OCI-LY7 (cell line): ENCODE measurements around the gene SCN4B.
"Not testable (repeated sequence)": the region's sequence is repeated elsewhere in the genome, so short reads cannot be mapped to it uniquely, and the experiment has no call there.

Experiments used
- CTCF ChIP-seq: fragments of 200-600 bp; sonication (generic); conservative IDR thresholded peaks from 2 replicates; pipeline ENCODE4 v1.5.1; 2014; ENCODE audit warnings: mild to moderate bottlenecking, antibody characterized with exemption, low read length, moderate library complexity, mixed read lengths
- EZH2phosphoT487 ChIP-seq: fragments of 200-600 bp; sonication (generic); IDR thresholded peaks from 2 replicates; pipeline ENCODE4 v1.6.1; 2018; ENCODE audit warnings: low read depth, borderline replicate concordance, mild to moderate bottlenecking, mixed run types, antibody characterized with exemption, low read length, moderate library complexity, mixed read lengths

GRCh38 chr11:118183691-118184090, 31.1 kb upstream of the SCN4B start:
- not testable (repeated sequence) for TF ChIP-seq CTCF, EZH2phosphoT487
